HepG2 (cell line): ENCODE results near the gene NCOA3. TPM values are rescaled to one million over a fixed set of nuclear protein-coding genes. Genes with fewer than 3 reads are reported as not detected.

Experiments used
- ARID2 ChIP-seq: sonication (generic); formaldehyde crosslinking; IDR thresholded peaks from 2 replicates; pipeline ENCODE4 v1.8.1; 2022; ENCODE audit warnings: mild to moderate bottlenecking, missing genetic modification reagents, borderline replicate concordance
- CBX5 ChIP-seq: sonication (generic); formaldehyde crosslinking; IDR thresholded peaks from 2 replicates; pipeline ENCODE4 v1.4.0; 2020; ENCODE audit warnings: missing genetic modification reagents, borderline replicate concordance
- FOXA1 ChIP-seq, 2 experiments: fragments of 450-650 bp in 1 of 2; sonication (generic) in 1 of 2; formaldehyde crosslinking in 1 of 2; IDR thresholded peaks; 2 replicates each; pipeline versions ENCODE4 v1.4.0 to v1.6.1; 2016 to 2020; ENCODE audit warnings: missing genetic modification reagents in 1 of 2
- FOXJ3 ChIP-seq: sonication (generic); formaldehyde crosslinking; IDR thresholded peaks from 2 replicates; pipeline ENCODE4 v1.4.0; 2020; ENCODE audit warnings: missing genetic modification reagents, mild to moderate bottlenecking, borderline replicate concordance
- HOXD1 ChIP-seq: sonication (generic); formaldehyde crosslinking; IDR thresholded peaks from 2 replicates; pipeline ENCODE4 v1.5.0; 2020; ENCODE audit warnings: missing genetic modification reagents
- MIXL1 ChIP-seq: IDR thresholded peaks from 2 replicates; pipeline ENCODE4 v1.6.1; 2016
- NR2F1 ChIP-seq, 2 experiments: fragments of 450-650 bp in 1 of 2; formaldehyde crosslinking in 1 of 2; IDR thresholded peaks; 2 replicates each; pipeline versions ENCODE4 v1.5.0 to v1.6.1; 2016 to 2020; ENCODE audit warnings: mild to moderate bottlenecking in 1 of 2, missing compliant biosample characterization in 1 of 2, missing genetic modification reagents in 1 of 2, moderate library complexity in 1 of 2
- NR3C1 ChIP-seq: sonication (generic); formaldehyde crosslinking; IDR thresholded peaks from 2 replicates; pipeline ENCODE4 v1.4.0; 2020; ENCODE audit warnings: missing genetic modification reagents
- SRF ChIP-seq: IDR thresholded peaks from 2 replicates; pipeline ENCODE4 v1.6.1; 2011; ENCODE audit warnings: mild to moderate bottlenecking, low read depth, low read length, moderate library complexity
- TFDP1 ChIP-seq: IDR thresholded peaks from 2 replicates; pipeline ENCODE4 v1.6.1; 2016; ENCODE audit warnings: missing compliant biosample characterization, missing genetic modification reagents, borderline replicate concordance
- ZBTB3 ChIP-seq: sonication (generic); formaldehyde crosslinking; IDR thresholded peaks from 2 replicates; pipeline ENCODE4 v1.4.0; 2020; ENCODE audit warnings: low read depth, mild to moderate bottlenecking, moderate library complexity, missing genetic modification reagents, borderline replicate concordance
- ZBTB7A ChIP-seq: sonication (generic); formaldehyde crosslinking; IDR thresholded peaks from 2 replicates; pipeline ENCODE4 v1.8.0; 2022; ENCODE audit warnings: mild to moderate bottlenecking, missing genetic modification reagents
- ZC3H4 ChIP-seq: sonication (generic); formaldehyde crosslinking; IDR thresholded peaks from 2 replicates; pipeline ENCODE4 v1.4.0; 2020; ENCODE audit warnings: missing genetic modification reagents, borderline replicate concordance
- ZNF205 ChIP-seq: IDR thresholded peaks from 2 replicates; pipeline ENCODE4 v1.6.1; 2018; ENCODE audit warnings: missing biosample characterization, missing genetic modification reagents
- ZNF264 ChIP-seq: sonication (generic); formaldehyde crosslinking; IDR thresholded peaks from 2 replicates; pipeline ENCODE4 v1.4.0; 2020; ENCODE audit warnings: missing genetic modification reagents
- ZNF30 ChIP-seq: sonication (generic); formaldehyde crosslinking; IDR thresholded peaks from 2 replicates; pipeline ENCODE4 v1.5.0; 2020; ENCODE audit warnings: mild to moderate bottlenecking, missing genetic modification reagents
- ZNF430 ChIP-seq: sonication (generic); formaldehyde crosslinking; IDR thresholded peaks from 2 replicates; pipeline ENCODE4 v1.9.0; 2021; ENCODE audit warnings: mild to moderate bottlenecking, missing genetic modification reagents
- ZNF556 ChIP-seq: sonication (generic); formaldehyde crosslinking; IDR thresholded peaks from 2 replicates; pipeline ENCODE4 v1.4.0; 2020; ENCODE audit warnings: mild to moderate bottlenecking, missing genetic modification reagents, borderline replicate concordance
- ZNF569 ChIP-seq: sonication (generic); formaldehyde crosslinking; IDR thresholded peaks from 2 replicates; pipeline ENCODE4 v1.5.0; 2020; ENCODE audit warnings: mild to moderate bottlenecking, missing genetic modification reagents, moderate library complexity, borderline replicate concordance
- ZNF660 ChIP-seq: sonication (generic); formaldehyde crosslinking; IDR thresholded peaks from 2 replicates; pipeline ENCODE4 v1.5.1; 2020; ENCODE audit warnings: mild to moderate bottlenecking, low read depth, missing genetic modification reagents, borderline replicate concordance
- ZNF777 ChIP-seq: sonication (generic); formaldehyde crosslinking; IDR thresholded peaks from 2 replicates; pipeline ENCODE4 v1.4.0; 2020; ENCODE audit warnings: missing genetic modification reagents
- polyA plus RNA-seq, 8 experiments: library from polyadenylated mRNA; depleted of rRNA in 3 of 8; stranded (reverse) in 7 of 8; unstranded in 1 of 8; fragments of >200 nt; fragmentation: Illumina TruSeq in 4 of 8; extraction: Trizol in 4 of 8; gene quantifications; 2 replicates each; pipeline versions ENCODE4 v1.2.1 to v1.2.3, GENCODE V29; 2011 to 2016; ENCODE audit warnings: low read depth in 4 of 8, missing spikeins in 1 of 8, mixed read lengths in 1 of 8; ENCODE audit not compliant: insufficient read depth in 1 of 8
- total RNA-seq, 5 experiments: library from RNA; depleted of rRNA; stranded (reverse); fragments of >200 nt; fragmentation: Illumina TruSeq; extraction: Trizol; gene quantifications; 2 replicates each; pipeline ENCODE4 v1.2.3, GENCODE V29; 2016; ENCODE audit warnings: low read depth in 1 of 5
- TF ChIP-seq, protein P1 (sequence below): sonication (generic); formaldehyde crosslinking; IDR thresholded peaks from 2 replicates; pipeline ENCODE4 v1.4.0; 2020; ENCODE audit warnings: mild to moderate bottlenecking, missing genetic modification reagents
- TF ChIP-seq, protein P2 (sequence below), 2 experiments: sonication (generic) in 1 of 2; formaldehyde crosslinking in 1 of 2; IDR thresholded peaks; 2 replicates each; pipeline versions ENCODE4 v1.4.0 to v1.6.1; 2018 to 2020; ENCODE audit warnings: missing genetic modification reagents in 2 of 2, borderline replicate concordance in 1 of 2, low read depth in 1 of 2, mild to moderate bottlenecking in 1 of 2, missing biosample characterization in 1 of 2
- TF ChIP-seq, protein P3 (sequence below): sonication (generic); formaldehyde crosslinking; IDR thresholded peaks from 2 replicates; pipeline ENCODE4 v1.4.0; 2020; ENCODE audit warnings: missing genetic modification reagents

The NCOA3 gene
- total and polyA plus RNA-seq, 2 of the 13 experiments (the other 11 are each of a cell fraction or from before 2014, with no cell fraction given) = 35.0 to 56.8 TPM

DNA sequence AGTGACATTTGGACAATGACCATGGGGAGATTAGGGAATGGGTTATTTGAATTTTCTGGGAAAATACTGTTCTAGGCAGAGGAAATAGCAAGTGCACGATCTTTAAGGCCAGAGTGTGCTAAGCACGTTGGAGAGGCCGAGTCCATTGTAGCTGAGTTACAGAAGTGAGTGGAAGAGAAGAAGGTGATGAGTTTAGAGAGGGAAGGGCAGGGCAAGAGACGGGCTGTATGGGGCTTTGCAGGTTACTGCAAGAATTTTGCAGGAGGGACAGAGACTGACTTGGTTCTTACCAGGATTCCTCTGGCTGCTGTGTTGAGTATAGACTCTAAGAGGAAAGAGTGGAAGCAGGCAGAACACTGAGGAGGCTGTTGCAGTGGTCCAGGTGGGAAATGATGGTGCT is 1.1 kb upstream of the NCOA3 start (continued):
- TF ChIP-seq CBX5 (CRISPR knock-in tag) = 0 out of 2 replicates have a peak, but pooled peaks have one; percentile 51
- TF ChIP-seq ZC3H4 (CRISPR knock-in tag) = no peak
- TF ChIP-seq HOXD1 = no peak
- TF ChIP-seq ZBTB3 (CRISPR knock-in tag) = 0 out of 2 replicates have a peak, but pooled peaks have one; percentile 41
- TF ChIP-seq ZNF660 (CRISPR knock-in tag) = no peak
- no peak for TF ChIP-seq MIXL1 (CRISPR knock-in tag)
- TF ChIP-seq ZNF430 = no peak
- TF ChIP-seq ZNF569 (CRISPR knock-in tag) = no peak
- TF ChIP-seq ZBTB7A (CRISPR knock-in tag) = no peak
- no peak for TF ChIP-seq NR3C1
- no peak for TF ChIP-seq SRF
- TF ChIP-seq, protein P1, sequence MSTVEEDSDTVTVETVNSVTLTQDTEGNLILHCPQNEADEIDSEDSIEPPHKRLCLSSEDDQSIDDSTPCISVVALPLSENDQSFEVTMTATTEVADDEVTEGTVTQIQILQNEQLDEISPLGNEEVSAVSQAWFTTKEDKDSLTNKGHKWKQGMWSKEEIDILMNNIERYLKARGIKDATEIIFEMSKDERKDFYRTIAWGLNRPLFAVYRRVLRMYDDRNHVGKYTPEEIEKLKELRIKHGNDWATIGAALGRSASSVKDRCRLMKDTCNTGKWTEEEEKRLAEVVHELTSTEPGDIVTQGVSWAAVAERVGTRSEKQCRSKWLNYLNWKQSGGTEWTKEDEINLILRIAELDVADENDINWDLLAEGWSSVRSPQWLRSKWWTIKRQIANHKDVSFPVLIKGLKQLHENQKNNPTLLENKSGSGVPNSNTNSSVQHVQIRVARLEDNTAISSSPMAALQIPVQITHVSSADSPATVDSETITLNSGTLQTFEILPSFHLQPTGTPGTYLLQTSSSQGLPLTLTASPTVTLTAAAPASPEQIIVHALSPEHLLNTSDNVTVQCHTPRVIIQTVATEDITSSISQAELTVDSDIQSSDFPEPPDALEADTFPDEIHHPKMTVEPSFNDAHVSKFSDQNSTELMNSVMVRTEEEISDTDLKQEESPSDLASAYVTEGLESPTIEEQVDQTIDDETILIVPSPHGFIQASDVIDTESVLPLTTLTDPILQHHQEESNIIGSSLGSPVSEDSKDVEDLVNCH (CRISPR knock-in tag) = no peak
- TF ChIP-seq ZNF556 (CRISPR knock-in tag) = no peak
- no peak for TF ChIP-seq ZNF205 (CRISPR knock-in tag)
- 0 out of 2 replicates have a peak, but pooled peaks have one; percentile 3 for TF ChIP-seq ARID2 (CRISPR knock-in tag)
- no peak for TF ChIP-seq NR2F1 (CRISPR knock-in tag; IDR thresholded peaks at IDR 0.05)
- TF ChIP-seq, protein P2, sequence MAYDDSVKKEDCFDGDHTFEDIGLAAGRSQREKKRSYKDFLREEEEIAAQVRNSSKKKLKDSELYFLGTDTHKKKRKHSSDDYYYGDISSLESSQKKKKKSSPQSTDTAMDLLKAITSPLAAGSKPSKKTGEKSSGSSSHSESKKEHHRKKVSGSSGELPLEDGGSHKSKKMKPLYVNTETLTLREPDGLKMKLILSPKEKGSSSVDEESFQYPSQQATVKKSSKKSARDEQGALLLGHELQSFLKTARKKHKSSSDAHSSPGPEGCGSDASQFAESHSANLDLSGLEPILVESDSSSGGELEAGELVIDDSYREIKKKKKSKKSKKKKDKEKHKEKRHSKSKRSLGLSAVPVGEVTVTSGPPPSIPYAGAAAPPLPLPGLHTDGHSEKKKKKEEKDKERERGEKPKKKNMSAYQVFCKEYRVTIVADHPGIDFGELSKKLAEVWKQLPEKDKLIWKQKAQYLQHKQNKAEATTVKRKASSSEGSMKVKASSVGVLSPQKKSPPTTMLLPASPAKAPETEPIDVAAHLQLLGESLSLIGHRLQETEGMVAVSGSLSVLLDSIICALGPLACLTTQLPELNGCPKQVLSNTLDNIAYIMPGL (CRISPR knock-in tag; IDR thresholded peaks at IDR 0.05; ENCODE audit: borderline replicate concordance in 1 of 2, low read depth in 1 of 2) = no peak
- TF ChIP-seq, protein P3, sequence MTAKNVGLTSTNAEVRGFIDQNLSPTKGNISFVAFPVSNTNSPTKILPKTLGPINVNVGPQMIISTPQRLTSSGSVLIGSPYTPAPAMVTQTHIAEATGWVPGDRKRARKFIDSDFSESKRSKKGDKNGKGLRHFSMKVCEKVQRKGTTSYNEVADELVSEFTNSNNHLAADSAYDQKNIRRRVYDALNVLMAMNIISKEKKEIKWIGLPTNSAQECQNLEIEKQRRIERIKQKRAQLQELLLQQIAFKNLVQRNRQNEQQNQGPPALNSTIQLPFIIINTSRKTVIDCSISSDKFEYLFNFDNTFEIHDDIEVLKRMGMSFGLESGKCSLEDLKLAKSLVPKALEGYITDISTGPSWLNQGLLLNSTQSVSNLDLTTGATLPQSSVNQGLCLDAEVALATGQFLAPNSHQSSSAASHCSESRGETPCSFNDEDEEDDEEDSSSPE (CRISPR knock-in tag) = no peak
- TF ChIP-seq TFDP1 (CRISPR knock-in tag) = no peak
- TF ChIP-seq ZNF777 = no peak
- TF ChIP-seq ZNF264 (CRISPR knock-in tag) = 0 out of 2 replicates have a peak, but pooled peaks have one; percentile 24
- TF ChIP-seq FOXA1 (IDR thresholded peaks at IDR 0.05) = no peak
- no peak for TF ChIP-seq FOXA1 (CRISPR knock-in tag; IDR thresholded peaks at IDR 0.05)
- no peak for TF ChIP-seq FOXJ3 (CRISPR knock-in tag)
- TF ChIP-seq ZNF30 (CRISPR knock-in tag) = no peak
